ENCODE data around the gene WDR13. TPM values are rescaled to one million over a fixed set of nuclear protein-coding genes. Genes with fewer than 3 reads are reported as not detected.

WDR13 gene
- total RNA-seq, 4 donors from 2014 or later = 71.9 to 119 (median 105) TPM

- TF ChIP-seq, protein P1, sequence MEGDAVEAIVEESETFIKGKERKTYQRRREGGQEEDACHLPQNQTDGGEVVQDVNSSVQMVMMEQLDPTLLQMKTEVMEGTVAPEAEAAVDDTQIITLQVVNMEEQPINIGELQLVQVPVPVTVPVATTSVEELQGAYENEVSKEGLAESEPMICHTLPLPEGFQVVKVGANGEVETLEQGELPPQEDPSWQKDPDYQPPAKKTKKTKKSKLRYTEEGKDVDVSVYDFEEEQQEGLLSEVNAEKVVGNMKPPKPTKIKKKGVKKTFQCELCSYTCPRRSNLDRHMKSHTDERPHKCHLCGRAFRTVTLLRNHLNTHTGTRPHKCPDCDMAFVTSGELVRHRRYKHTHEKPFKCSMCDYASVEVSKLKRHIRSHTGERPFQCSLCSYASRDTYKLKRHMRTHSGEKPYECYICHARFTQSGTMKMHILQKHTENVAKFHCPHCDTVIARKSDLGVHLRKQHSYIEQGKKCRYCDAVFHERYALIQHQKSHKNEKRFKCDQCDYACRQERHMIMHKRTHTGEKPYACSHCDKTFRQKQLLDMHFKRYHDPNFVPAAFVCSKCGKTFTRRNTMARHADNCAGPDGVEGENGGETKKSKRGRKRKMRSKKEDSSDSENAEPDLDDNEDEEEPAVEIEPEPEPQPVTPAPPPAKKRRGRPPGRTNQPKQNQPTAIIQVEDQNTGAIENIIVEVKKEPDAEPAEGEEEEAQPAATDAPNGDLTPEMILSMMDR (IDR thresholded peaks at IDR 0.05; ENCODE audit: low read depth) = no peak
Observed at GRCh38 chrX:48573690-48574269, 23.5 kb upstream of the WDR13 start.

DNA sequence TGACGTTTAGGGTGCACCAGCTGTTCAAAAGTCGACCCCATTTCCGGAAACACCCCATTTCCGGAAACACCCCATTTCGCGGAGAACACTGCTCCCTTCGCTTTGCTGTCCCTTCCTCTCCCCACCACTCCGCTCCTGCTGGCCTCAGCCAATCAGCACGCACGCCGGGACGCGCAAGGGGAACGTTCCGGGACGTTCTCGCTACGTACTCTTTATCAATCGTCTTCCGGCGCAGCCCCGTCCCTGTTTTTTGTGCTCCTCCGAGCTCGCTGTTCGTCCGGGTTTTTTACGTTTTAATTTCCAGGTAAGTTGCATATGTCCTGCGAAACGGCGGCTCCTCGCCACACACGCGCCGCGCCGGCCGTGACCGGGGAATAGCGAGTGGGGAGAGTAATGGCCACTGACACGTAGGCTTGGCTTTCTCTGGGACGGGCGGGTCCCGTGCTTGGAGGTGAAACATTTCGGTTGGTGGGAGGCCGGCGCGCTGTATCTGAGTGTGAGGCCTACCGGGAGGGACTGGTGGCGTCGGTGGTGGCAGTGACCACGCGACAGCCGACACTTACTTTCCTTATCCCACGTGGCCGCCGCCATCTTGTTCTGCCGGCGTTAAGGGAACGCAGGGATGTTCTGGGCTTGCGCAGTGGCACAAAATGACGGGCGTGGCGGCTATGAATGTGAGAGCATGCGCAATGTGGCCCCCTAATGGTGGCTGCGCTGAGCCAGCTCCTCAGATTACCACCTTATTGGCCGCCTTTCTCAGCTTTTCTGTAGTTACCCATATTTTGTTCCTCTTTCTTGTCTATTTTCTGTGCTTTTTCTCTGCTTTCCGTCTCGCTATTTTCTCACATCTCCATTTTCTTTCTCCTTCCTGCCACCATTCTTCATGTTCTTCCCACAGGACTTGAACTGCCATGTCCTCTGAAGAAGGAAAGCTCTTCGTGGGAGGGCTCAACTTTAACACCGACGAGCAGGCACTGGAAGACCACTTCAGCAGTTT, 22.7 kb upstream of the WDR13 start, which contains the start of gene RBM3:
Gene RBM3, plus strand, starts transcription at position 215 of the 997 bp plus-strand sequence. Its CDS starts 697 bp downstream, at position 912.
- TF ChIP-seq, protein P1 (IDR thresholded peaks at IDR 0.05; ENCODE audit: low read depth) = no peak

DNA sequence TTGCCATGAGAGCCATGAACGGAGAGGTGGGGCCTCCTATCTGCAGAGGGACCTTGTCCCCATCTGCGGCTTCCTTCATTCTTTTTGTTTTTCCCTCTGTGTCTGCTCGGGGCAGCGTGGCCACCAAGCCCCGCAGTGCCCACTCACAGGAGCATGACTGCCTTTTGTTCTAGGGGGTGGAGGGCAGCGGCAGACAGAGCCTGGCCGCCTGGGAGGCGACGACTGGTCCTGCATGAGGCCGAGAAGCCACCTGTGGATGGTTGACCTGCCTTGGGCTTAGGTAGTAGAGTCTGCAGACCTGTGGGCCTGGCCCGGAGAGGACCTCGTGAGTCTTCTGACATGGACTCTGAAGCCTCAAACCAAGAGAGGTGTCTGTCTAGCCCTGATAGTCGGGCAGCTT, 21.6 kb upstream of the WDR13 start:
- TF ChIP-seq, protein P1 (IDR thresholded peaks at IDR 0.05; ENCODE audit: low read depth) = no peak

GRCh38 chrX:48576108-48576507, 21.2 kb upstream of the WDR13 start:
- TF ChIP-seq, protein P1 (IDR thresholded peaks at IDR 0.05; ENCODE audit: low read depth) = no peak

GRCh38 chrX:48578661-48579128, 18.6 kb upstream of the WDR13 start:
- TF ChIP-seq, protein P1 (IDR thresholded peaks at IDR 0.05; ENCODE audit: low read depth) = no peak

GRCh38 chrX:48579259-48579658, 18.0 kb upstream of the WDR13 start:
- TF ChIP-seq, protein P1 (IDR thresholded peaks at IDR 0.05; ENCODE audit: low read depth) = no peak

- TF ChIP-seq, protein P1 (IDR thresholded peaks at IDR 0.05; ENCODE audit: low read depth) = no peak
Observed at GRCh38 chrX:48580662-48581061, 16.6 kb upstream of the WDR13 start.
